ENCODE data around the gene MOB3A.
"Not testable (repeated sequence)": the region's sequence is repeated elsewhere in the genome, so short reads cannot be mapped to it uniquely, and the experiment has no call there.

Gene MOB3A

DNA sequence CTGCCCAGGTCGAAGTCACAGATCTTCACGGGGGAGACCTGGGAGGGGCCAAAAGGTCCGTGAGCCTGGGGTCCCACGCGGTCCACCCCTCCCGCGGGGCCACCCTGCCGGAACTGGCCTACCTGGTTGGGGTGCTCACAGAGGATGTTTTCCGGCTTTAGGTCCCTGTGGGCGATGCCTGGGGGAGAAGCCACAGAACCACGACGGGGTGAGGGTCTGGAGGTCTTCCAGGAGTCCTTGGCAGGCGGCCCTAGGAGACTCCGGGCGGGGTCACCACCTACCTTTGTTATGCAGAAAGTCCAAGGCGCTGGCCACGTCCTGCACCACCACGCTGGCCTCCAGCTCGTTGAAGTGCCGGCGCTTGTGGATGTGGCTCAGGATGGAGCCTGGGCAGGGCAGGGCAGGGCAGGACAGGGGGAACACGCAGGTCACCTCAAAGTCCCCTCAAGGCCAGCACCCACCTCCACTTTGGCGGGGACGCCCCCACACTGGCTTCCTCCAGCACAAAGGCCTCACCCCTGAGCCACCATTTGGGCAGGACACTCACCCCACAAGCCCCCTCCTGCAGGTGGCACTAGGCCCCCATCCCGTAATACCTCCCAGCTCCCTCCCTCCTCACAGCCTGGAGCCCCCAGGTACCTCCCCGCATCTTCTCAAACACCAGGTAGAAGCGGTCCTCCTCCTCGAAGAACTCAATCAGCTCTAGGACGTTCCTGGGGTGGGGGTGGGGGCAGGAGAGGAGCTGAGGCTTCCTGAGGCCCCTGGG lies 53.5 kb downstream of the MOB3A start:
- no peak for DNase-seq

DNA sequence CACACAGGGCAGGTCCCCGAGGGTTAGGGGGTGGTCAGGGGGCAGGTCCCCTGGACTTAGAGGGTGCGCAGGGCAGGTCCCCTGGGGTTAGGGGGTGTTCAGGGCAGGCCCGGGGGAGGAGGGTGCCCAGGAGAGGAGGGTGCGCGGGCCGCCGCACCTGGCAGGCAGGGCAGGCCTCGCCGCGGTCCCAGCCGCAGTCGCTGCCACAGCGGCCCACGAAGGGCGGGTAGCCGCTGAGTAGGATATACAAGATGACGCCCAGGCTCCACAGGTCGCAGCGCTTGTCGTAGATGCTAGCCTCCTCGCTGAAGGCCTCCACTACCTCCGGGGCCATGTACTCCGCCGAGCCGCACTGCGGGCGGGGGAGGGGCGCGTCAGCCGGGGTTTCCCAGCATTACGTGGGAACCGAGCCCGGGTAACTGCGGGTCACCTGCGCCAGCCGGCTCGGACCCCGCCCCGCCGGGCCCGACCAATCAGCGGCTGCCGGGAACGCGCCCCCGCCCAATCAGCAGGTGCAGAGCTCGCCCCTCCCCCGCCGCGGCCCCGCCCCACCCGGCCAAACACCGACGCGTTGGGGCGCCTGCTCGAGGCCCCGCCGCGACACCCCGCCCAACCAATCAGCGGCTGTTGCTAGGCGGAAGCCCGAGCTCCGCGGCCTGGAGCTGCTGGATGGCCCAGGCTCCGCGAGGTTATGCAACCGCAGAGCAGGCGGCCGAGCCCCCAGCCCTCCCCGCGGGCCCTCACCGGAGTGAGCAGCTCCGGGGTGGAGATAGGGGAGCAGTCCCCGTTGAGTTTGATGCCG lies 54.2 kb downstream of the MOB3A start:
- peak; percentile 99 for DNase-seq

DNA sequence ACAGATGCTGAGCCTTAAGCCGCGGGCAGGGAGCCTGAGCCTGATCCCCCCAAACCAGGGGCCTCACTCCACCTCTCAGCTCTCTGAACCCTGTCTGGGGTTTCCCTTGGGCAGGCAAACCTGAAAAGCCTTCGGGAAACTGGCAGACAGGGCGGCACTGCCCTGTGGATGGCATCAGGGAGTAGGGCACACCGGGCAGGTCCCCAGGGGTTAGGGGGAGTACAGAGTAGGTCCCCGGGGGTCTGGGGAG lies 54.8 kb downstream of the MOB3A start:
- DNase-seq: no peak

DNA sequence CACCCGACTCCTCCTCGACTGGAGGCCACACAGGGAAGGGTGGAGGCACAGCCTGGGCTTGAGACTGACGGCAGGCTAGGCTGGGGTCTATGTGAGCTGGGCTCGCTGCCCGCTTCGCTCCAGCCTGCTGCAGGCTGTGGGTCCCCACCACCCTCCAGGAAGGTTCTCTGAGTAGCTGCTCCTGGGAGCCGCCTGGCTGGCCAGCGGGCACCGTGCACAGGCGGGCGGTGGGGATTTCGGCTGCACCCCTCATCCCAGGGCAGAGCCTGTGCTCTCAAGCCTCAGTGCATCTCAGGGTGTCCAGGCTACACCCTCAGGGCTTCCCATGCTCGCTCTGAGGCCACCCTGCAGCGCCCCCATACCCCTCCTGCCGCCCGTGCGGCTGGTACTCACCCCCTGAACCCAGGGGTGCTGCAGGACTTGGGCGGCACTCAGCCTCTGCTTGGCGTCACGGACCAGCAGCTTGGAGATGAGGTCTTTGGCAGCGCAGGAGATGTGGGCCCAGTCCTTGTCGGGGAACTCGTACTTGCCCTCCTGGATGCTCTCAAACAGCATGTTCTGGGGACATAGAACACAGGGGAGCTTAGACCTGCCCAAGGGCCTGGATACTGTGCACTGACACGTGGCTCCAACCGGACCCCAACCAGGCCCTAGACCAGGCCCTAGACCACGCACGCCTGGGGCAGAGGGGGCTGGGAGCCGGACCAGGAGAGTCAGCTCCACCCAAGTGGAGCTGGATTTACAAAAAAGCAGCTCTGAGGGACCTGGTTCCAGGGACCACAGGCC lies 55.3 kb downstream of the MOB3A start:
- DNase-seq: no peak

DNA sequence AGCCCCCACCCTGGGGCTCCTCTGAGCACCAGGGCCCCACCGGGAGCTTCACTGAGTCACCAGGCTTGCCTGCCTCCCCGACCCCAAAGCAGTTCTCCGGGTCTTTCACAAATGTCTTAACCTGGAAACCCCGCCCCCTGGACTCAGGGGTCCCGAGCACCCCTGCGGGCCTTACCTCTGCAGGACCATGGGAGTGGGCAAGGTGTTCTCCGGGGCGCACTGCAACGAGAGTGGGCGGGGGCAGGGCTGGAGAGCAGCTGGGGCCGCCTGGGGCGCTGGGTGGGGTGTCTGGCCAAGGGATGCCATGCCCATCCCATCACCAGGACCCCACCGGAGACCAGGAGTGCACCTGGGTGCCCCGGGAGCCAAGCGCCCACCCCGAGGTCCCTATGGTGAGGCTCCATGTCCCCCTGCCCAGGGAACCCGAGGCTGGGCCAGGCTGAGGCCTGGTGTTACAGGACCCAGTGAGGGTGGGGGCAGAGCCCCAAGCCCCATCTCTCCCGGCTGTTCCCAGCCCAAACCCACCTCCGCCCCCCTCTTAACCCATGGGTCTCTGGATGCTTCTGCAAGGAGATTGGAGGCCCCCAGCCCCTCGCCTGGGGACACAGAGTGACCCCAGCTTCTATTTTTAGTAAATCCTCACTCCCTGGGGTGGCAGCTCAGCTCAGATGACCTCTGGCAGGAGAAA lies 56.0 kb downstream of the MOB3A start:
- DNase-seq: no peak

DNA sequence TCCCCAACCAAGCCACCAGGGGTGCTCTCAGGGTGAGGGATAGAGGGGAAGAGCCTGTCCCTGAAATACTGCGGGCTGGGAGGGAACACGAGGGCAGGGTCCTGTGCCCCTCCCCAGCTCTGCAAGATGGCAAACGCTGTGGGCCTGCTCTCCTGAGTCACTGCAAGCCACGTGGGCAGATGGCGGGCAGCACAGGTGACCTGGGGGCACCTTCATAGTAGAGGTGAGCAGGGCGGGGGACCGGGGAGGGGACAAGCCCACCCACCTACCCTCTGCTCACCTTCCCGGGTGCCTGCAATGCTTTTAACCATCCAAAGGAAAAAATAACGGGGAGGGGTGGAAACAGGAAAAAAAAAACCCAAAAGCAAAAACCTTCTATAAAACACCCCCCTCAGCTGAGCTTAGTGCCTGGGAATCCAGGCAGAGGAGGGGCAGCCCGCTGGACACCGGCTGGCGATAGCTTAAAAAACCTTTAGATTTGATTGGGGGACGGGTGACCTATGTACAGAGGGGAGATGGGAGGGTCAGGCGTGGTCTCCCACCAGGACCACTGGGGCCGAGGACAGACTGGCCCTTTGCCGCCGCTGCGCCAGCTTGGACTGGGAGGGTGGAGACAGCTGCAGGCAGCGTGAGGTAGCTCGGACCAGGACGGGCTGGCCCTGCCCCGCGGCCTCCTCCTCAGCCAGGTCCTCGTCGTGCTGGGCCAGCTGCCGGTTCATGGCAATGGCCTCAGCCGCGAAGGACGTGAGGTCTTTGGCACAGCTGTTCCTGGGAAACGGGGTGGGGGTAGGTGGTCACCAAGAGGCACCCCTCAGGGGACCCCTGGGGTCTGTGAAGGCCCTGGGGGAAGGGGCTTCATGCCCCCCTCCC lies 56.8 kb downstream of the MOB3A start:
- no peak for DNase-seq

DNA sequence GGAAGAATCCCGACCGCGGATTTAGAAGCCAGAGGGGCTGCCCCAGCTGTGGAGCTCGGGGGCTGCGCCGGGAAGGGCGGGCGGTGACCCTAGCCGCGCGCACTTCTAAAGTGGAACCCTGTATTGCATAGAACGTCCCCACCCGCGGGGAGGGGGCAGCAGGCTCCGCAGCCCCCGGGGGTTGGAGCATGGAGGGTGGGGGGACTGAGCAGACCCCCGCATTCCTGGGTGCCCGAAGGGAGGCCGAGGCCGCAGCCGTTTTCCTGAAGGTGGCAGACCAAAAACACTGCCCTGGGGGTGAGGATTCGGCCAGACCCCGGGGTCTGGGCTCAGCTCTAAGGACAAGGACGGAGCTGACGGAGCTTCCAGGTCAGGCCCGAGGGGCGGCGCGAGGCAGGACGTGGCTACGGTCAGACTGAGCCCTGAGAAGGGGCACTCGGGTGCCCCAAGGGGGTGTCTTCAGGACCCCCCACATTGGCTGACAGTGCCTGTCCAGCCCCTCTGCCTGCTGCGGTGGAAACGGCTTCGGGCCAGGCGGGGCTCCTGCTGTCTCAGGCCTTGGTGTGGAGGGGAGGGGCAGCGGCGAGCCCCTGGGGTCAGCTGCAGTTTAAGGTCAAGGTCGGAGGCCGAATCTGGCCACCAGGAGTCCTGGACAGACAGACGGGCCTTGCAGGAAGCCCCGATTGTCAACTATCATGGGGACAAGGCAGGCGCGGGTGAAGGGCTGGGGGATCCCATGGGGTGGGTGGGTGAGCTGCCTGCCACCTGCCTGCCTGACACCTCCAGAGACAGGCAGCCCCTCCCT lies 57.6 kb downstream of the MOB3A start:
- no peak for DNase-seq

DNA sequence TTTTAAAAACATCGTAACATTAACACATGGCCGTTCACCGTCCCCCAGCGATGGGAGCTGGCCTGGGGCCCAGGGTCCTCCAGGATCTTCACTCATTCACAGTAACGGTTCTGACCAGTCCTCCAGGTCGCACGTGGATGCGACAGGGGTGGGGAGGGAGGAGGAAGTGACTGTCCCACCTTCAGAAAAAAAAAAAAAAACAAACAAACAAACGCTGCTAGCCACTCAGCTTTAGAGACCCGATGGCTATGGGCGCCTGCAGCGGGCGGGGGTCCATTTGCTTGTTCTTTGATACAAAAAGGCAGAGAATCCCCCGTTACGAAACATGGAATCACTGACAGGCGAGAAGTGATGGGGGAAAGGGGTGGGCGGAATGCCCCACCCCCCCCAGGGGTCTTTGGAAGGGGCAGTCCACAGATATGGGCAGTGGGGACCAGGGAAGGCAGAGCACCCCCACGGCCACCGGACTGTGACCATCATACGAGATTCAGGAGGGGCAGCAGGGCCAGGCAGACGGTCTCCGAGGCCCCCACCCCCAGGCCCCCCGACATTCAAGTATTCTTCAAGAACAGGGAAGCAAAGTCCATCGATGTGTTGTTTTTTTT lies 58.4 kb downstream of the MOB3A start:
- DNase-seq: no peak

DNA sequence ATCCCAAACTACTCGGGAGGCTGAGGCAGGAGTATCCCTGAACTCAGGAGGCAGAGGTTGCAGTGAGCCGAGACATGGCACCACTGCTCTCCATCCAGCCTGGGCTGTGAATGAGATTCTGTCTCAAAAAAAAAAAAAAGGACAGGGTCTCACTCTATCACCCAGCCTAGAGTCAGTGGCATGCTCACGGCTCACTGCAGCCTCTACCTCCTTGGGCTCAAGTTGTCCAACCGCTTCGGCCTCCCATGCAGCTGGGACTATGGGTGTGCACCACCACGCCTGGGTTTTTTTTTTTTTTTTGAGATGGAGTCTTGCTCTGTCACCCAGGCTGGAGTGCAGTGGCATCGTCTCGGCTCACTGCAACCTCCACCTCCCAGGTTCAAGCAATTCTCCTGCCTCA lies 59.7 kb downstream of the MOB3A start:
- DNase-seq: no peak

DNA sequence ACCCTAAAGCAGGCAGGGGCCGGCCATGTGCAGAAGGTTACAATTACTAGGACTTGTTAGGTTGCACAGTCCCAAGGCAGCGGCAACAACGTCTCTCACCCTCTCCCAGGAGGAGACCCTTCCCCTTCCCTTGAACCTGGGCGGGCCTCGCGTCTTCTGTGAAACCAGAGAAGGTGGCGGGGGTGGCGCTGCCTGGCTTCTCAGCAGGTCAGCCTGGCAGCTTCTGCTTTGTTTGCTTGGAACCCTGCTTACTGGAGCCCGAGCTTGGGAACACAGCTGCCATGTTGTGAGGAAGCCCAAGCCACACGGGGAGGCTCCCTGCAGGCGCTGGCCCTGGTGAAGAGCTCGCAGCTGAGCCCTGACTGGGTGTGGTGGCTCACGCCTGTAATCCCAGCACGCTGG lies 60.5 kb downstream of the MOB3A start:
- DNase-seq: no peak

DNA sequence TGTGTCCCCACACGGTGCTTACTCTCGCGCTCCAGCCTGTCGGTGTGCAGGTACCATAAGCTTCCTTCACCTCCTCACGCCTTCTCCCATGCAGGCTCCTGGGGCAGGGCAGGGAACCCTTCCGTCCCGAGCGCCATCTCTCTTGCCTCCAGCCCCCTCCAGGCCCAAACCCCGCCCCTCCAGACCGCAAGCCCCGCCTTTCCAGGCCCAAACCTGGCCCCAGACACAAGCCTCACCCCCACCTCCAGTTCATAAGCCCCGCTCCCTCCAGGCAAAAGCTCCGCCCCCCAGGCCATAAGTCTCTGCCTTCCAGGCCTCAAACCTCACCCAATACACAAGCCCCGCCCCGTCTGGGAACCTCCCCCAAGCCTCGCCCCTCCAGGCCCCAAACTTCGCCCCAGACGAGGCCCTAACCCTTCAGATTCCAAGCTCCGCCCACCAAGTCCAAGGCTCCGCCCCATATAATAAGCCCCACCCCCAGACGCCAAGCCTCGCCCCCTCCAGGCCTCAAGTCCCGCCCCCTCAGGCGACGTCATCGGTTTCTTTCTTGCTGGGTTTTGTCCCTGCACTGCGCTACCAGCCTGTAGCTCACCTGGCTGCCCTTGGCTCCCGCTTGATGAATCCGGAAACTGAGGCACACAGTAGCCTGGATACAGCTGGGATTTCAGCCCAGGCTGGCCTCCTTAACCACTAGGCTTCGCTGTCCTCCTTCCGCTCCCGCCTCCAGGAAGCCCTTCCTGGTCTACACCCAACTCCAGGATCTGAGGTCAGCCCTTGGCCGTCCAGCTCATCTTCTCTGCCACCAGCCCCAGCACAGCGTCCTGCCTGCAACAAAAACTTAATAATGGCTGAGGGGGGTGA lies 61.2 kb downstream of the MOB3A start:
- DNase-seq: peak; percentile 88

DNA sequence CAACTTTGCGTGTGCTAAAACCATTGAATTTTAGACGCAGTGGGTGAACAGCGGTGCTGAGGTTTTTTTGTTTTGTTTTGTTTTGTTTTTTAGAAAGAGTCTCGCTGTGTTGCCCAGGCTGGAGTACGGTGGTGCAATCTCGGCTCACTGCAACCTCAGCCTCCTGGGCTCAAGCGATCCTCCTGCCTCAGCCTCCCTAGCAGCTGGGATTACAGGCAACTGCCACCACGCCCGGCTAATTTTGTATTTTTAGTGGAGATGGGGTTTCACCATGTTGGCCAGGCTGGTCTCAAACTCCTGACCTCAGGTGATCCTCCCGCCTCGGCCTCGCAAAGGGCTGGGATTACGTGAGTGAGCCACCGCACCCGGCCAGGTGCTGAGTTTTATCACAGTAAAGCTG lies 61.9 kb downstream of the MOB3A start:
- DNase-seq: not testable (repeated sequence)

DNA sequence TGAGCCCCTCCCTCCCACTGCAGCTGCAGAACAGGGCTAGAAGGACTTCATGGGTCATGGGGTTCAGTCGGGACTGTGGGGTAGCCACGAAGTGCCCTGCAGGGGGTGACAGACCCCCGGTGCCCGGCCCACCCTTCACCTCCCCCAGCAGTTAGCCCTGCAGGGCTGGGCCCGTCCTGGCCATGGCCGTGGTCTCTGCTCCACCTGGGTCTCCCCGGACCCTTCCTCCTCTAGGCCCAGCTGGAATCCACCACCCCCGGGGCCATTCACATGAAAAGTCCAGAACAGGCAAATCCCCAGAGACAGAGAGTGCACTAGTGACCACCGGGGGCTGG lies 62.3 kb downstream of the MOB3A start:
- no peak for DNase-seq

DNA sequence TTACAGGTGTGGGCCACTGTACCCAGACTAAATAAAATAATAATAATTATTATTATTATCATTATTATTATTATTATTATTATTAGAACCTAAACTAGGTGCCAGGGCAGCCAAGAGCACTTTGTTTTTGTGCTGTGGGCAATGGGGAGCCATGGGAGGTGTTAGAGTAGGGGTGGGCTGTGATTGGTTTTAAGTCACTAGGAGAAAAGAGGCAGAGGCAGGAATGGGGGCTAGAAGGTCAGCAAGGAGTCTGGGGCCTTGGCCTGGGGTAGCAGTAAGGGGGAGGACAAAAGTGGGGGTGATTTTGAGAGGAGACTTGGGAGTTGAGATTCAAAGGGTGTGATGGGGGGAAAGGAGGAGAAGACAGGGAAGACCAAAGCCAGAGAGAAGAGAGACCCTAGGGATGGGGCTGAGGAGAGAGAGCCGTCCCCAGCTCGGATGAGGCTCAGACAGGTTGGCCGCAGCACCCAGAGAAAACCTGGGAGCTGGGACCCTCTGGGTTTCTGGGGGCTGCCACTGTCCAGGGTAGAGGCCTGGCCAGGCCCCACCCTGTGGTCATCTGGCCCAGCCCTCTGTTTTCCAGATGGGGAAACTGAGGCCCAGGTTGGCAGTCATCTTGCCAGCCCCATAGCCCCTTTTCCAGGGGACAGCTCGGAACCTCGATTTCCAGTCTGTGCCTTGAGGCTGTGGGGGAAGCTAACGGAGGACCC lies 62.9 kb downstream of the MOB3A start:
- DNase-seq: no peak

DNA sequence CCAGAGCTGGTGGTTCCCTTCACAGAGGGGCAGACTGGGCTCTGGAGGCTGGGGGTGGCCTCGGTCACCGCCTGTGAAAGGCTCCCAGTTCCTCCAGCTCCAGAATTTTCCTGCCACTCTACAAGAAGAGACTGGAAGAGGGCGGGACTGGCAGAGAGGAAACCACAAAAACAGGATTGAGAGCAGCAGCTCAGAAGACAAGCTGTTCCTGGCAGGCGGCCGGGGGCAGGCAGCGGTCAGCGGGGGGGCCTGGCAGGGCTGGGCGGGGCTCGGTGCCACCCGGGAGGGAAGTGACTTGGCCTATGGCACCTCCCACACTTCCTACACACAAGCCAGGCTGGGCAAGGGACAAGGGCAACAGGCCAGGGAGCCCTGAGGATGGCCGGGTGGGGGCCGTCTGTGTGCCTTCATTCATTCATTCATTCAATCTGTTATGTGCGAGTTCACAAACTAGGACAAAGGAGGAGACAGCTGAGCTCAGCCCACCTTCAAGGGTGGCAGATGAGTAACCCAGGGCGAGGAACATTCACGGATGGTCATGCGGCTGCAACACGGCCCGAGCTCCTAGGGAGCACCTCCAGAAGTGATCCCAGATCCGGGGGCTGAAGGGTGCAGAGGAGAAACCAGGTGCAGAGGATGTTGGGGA lies 63.7 kb downstream of the MOB3A start:
- DNase-seq: peak; percentile 64

DNA sequence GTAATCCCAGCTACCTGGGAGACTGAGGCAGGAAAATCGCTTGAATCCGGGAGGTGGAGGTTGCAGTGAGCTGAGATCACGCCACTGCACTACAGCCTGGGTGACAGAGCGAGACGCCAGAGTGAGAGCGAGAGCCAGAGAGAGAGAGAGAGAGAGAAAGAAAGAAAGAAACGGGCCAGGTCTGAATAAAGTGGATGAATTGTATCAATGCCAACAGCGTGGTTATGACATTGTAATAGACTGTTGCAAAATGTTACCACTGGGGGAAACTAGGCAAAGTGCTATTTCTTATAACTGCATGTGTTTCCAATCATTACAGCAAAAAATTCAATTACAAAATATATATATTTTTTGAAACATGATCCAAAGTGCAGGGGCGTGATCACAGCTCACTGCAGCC lies 68.8 kb downstream of the MOB3A start:
- no peak for DNase-seq

DNA sequence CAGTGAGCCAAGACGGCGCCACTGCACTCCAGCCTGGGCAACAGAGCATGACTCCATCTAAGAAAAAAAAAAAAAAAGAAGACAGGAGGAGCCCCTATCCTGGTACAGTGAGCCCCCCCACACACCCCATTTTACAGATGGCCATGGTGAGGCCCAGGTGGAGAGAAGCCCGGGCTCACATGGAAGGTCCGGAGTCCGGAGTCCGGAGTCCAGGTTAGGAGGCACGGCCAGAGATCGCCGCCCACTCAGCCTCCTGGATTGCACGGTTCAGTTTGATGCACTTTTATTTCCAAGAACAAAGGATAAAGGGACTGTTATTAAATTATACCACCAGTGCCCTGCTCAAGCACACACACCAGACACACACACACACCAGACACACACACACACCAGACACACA lies 69.4 kb downstream of the MOB3A start:
- no peak for DNase-seq

DNA sequence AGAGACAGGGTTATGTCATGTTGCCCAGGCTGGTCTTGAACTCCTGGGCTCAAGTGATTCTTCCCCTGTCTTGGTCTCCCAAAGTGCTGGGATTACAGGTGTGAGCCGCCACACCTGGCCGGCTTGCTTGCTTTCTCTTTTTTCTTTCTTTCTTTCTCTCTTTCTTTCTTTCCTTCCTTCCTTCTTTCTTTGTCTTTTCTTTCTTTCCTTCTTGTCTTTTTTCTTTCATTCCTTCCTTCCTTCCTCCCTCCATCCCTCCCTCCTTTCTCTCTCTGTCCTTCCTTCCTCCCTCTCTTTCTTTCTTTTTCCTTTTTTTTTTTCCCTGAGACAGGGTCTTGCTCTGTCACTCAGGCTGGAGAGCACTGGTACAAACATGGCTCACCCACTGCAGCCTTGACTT lies 73.8 kb downstream of the MOB3A start:
- no peak for DNase-seq

Measured in stimulated activated CD8-positive, alpha-beta memory T cell treated with anti-CD3 and anti-CD28 coated beads, Interleukin-4, amount 100 ng/mL, for 48 hours (primary cell).